ENCODE data around the gene NEK3.
"Not testable (repeated sequence)": the region's sequence is repeated elsewhere in the genome, so short reads cannot be mapped to it uniquely, and the experiment has no call there.

Gene NEK3

GRCh38 chr13:52164989-52165388 lies 5.6 kb upstream of the NEK3 start:
- Histone ChIP-seq H3K36me3 (ENCODE audit: insufficient read depth) (no peaks in the 10 kb centered on the region), H2AFZ (ENCODE audit: low read depth) (no peak overlapping the region), H3K4me1 (ENCODE audit: low read depth, poor library complexity, severe bottlenecking) (peaks cover under 1% of the 10 kb centered on the region), H3K9ac (no peak overlapping the region), H3K79me2 (ENCODE audit: insufficient read depth, low read depth) (no peaks in the 10 kb centered on the region), H3K27ac (no peak overlapping the region), H3K27me3 (ENCODE audit: insufficient read depth, low read depth) (no peaks in the 10 kb centered on the region), H3K4me3 (IDR thresholded peaks at IDR 0.05; ENCODE audit: insufficient read depth, low read depth, low read length) (no peak overlapping the region), H4K20me1 (ENCODE audit: insufficient read depth) (no peaks in the 10 kb centered on the region), H3K4me2 (no peak overlapping the region)
- TF ChIP-seq CTCF (conservative IDR thresholded peaks at IDR 0.05; ENCODE audit: low read depth, low read length), result no peak

GRCh38 chr13:52163878-52164277 lies 4.5 kb upstream of the NEK3 start:
- not testable (repeated sequence) for H3K4me2 ChIP-seq; H3K9ac ChIP-seq; H4K20me1 ChIP-seq (ENCODE audit: insufficient read depth); H3K4me1 ChIP-seq (ENCODE audit: low read depth, poor library complexity, severe bottlenecking); H3K4me3 ChIP-seq (IDR thresholded peaks at IDR 0.05; ENCODE audit: insufficient read depth, low read depth, low read length); H3K27me3 ChIP-seq (ENCODE audit: insufficient read depth, low read depth); H2AFZ ChIP-seq (ENCODE audit: low read depth); H3K79me2 ChIP-seq (ENCODE audit: insufficient read depth, low read depth); H3K36me3 ChIP-seq (ENCODE audit: insufficient read depth); H3K27ac ChIP-seq

- no peak for TF ChIP-seq CTCF (conservative IDR thresholded peaks at IDR 0.05; ENCODE audit: low read depth, low read length)
- Histone ChIP-seq H2AFZ (ENCODE audit: low read depth) (no peak overlapping the region), H3K4me1 (ENCODE audit: low read depth, poor library complexity, severe bottlenecking) (peaks cover 14% of the 10 kb centered on the region), H3K4me3 (IDR thresholded peaks at IDR 0.05; ENCODE audit: insufficient read depth, low read depth, low read length) (no peak overlapping the region), H3K9ac (no peak overlapping the region), H3K36me3 (ENCODE audit: insufficient read depth) (no peaks in the 10 kb centered on the region), H4K20me1 (ENCODE audit: insufficient read depth) (no peaks in the 10 kb centered on the region), H3K4me2 (no peak overlapping the region), H3K27ac (no peak overlapping the region), H3K27me3 (ENCODE audit: insufficient read depth, low read depth) (no peaks in the 10 kb centered on the region), H3K79me2 (ENCODE audit: insufficient read depth, low read depth) (peaks cover 7% of the 10 kb centered on the region; the same call in 1 of the 2 replicates)
Observed at GRCh38 chr13:52162279-52163101, 3.1 kb upstream of the NEK3 start.

- peaks cover 14% of the 10 kb centered on the region for H3K4me1 ChIP-seq (ENCODE audit: low read depth, poor library complexity, severe bottlenecking)
- no peaks in the 10 kb centered on the region for H3K36me3 ChIP-seq (ENCODE audit: insufficient read depth)
- TF ChIP-seq CTCF (conservative IDR thresholded peaks at IDR 0.05; ENCODE audit: low read depth, low read length), result no peak
- no peak overlapping the region for H3K4me2 ChIP-seq
- no peak overlapping the region for H3K4me3 ChIP-seq (IDR thresholded peaks at IDR 0.05; ENCODE audit: insufficient read depth, low read depth, low read length)
- no peak overlapping the region for H2AFZ ChIP-seq (ENCODE audit: low read depth)
- no peaks in the 10 kb centered on the region for H3K27me3 ChIP-seq (ENCODE audit: insufficient read depth, low read depth)
- no peak overlapping the region for H3K27ac ChIP-seq
- peaks cover 7% of the 10 kb centered on the region; the same call in 1 of the 2 replicates for H3K79me2 ChIP-seq (ENCODE audit: insufficient read depth, low read depth)
- H3K9ac ChIP-seq, result no peak overlapping the region
- H4K20me1 ChIP-seq (ENCODE audit: insufficient read depth), result no peaks in the 10 kb centered on the region
Observed at GRCh38 chr13:52161181-52161646, 1.8 kb upstream of the NEK3 start.

- Histone ChIP-seq H3K27me3 (ENCODE audit: insufficient read depth, low read depth) (no peaks in the 10 kb centered on the region), H3K36me3 (ENCODE audit: insufficient read depth) (no peaks in the 10 kb centered on the region), H3K79me2 (ENCODE audit: insufficient read depth, low read depth) (peaks cover 7% of the 10 kb centered on the region; the same call in 1 of the 2 replicates), H3K9ac (no peak overlapping the region), H3K4me2 (no peak overlapping the region), H2AFZ (ENCODE audit: low read depth) (no peak overlapping the region), H3K4me1 (ENCODE audit: low read depth, poor library complexity, severe bottlenecking) (peaks cover 14% of the 10 kb centered on the region), H4K20me1 (ENCODE audit: insufficient read depth) (no peaks in the 10 kb centered on the region), H3K4me3 (IDR thresholded peaks at IDR 0.05; ENCODE audit: insufficient read depth, low read depth, low read length) (no peak overlapping the region), H3K27ac (no peak overlapping the region)
- TF ChIP-seq CTCF (conservative IDR thresholded peaks at IDR 0.05; ENCODE audit: low read depth, low read length), result no peak
Observed at GRCh38 chr13:52160506-52160905, 1.1 kb upstream of the NEK3 start.
